Vagina (tissue), 2 donors: Measurements from ENCODE around the gene STEAP1B.

Experiments
- CTCF ChIP-seq, 3 experiments: fragments of 450-650 bp in 2 of 3; fragments of 200-600 bp in 1 of 3; sonication (generic) in 1 of 3; IDR thresholded peaks; one replicate each; pipeline ENCODE4 v1.5.1; 2017 to 2019; ENCODE audit warnings: antibody characterized with exemption in 3 of 3, mild to moderate bottlenecking in 2 of 3, moderate library complexity in 2 of 3
- POLR2A ChIP-seq, 2 donors: fragments of 450-650 bp; IDR thresholded peaks; one replicate each; pipeline ENCODE4 v1.6.1; 2017; ENCODE audit warnings: antibody characterized with exemption in 2 of 2, mild to moderate bottlenecking in 2 of 2, moderate library complexity in 2 of 2
- POLR2AphosphoS5 ChIP-seq, 2 donors: sonication (generic); formaldehyde crosslinking; IDR thresholded peaks; one replicate each; pipeline ENCODE4 v1.9.0; 2017; ENCODE audit warnings: antibody characterized with exemption in 2 of 2, mild to moderate bottlenecking in 2 of 2, low read depth in 1 of 2; ENCODE audit not compliant: insufficient read depth in 1 of 2

GRCh38 chr7:22432203-22432718, 67.7 kb downstream of the STEAP1B start:
- TF ChIP-seq CTCF (IDR thresholded peaks at IDR 0.05) (no peak), POLR2A (IDR thresholded peaks at IDR 0.05) (no peak), POLR2AphosphoS5 (IDR thresholded peaks at IDR 0.05; ENCODE audit: insufficient read depth in 1 of 2, low read depth in 1 of 2) (no peak)
